ENCODE data around the gene FRMD8.

FRMD8 gene

GRCh38 chr11:65459552-65459951 lies 73.1 kb downstream of the FRMD8 start:
- Histone ChIP-seq H3K4me3 (ENCODE audit: low read length) (no peak overlapping the region), H3K9ac (ENCODE audit: low read length) (no peak overlapping the region), H3K36me3 (ENCODE audit: control insufficient read depth, insufficient read depth, low read length) (no peaks in the 10 kb centered on the region), H3K27me3 (ENCODE audit: control insufficient read depth, insufficient read depth, low read length) (no peaks in the 10 kb centered on the region), H3K4me1 (ENCODE audit: control insufficient read depth, insufficient read depth, low read length) (peaks cover 4% of the 10 kb centered on the region), H3K9me3 (ENCODE audit: control insufficient read depth, low read length) (no peaks in the 10 kb centered on the region)
